ENCODE results near the gene GLCE.

Gene GLCE

DNA sequence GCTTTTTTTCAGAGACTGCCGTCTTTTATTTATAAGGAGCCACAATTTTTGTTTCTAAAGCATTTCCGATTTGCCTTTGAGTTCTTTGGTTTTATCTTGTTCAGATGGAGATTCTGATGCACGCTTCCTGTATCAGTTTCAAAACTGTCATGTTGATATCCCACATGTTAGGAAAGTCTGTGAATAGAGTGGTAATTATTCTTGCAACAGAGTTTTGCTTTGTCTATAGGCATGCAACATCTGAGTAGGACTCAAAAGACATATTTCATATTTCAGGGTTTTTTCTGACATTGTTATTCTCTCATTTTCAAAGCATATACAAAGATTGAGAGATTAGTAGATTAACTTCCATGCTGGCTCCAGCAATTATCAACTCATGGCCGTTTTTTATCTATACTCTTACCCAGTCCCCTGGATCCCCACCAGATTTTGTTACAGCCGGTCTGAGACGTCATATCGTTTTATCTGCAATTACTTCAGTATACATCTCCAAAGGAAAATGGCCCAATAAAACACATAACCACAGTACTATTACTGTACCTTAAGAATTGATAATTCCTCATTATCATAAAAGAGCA lies 160.6 kb downstream of the GLCE start:
- no peak for TF ChIP-seq ZNF274 (IDR thresholded peaks at IDR 0.05; ENCODE audit: low read depth, low read length)

More for the DNA sequence above, 160.6 kb downstream of the GLCE start:
- no peak overlapping the region for H3K4me3 ChIP-seq (ENCODE audit: low read length)
